K562 (cell line): ENCODE data around the gene CARS2. TPM values are rescaled to one million over a fixed set of nuclear protein-coding genes. Genes with fewer than 3 reads are reported as not detected.
A peak's percentile ranks its signal among the peaks of the same experiment; 100 is the strongest.

Source experiments
- ATAC-seq: fragments of 200-7000 bp; cut with Tn5 transposase; 3 replicates; pipeline ENCODE4 v1.9.1; 2020; ENCODE audit warnings: moderate library complexity
- BruUV-seq: library from RNA; stranded (reverse); fragments of 400-500 nt; replicated peaks from 2 replicates; lab custom pipeline; 2021; lab: Mats Ljungman, UMichigan
- CTCF ChIA-PET: fragments of 300-600 bp; formaldehyde crosslinking; extraction: SDS; loops from one replicate; lab custom pipeline; 2021; ENCODE audit warnings: low intra/inter-chr PET ratio; lab: Yijun Ruan, JAX
- POLR2A ChIA-PET: fragments of 300-600, 350-650 bp; sonication (Branson Sonifier 250); formaldehyde crosslinking; extraction: SDS; loops from one replicate; lab custom pipeline; 2021; ENCODE audit warnings: antibody characterized with exemption, inconsistent platforms; lab: Yijun Ruan, JAX
- DNase-seq, 4 experiments: peaks; one replicate each; pipeline versions ENCODE4 v3.0.0 to v3.0.0-alpha.2; 2011 to 2018; ENCODE audit warnings: low spot score in 3 of 4, mixed read lengths in 3 of 4; ENCODE audit errors: extremely low read depth in 1 of 4
- FAIRE-seq: peaks from 2 replicates; lab custom pipeline; 2011; peaks lifted over from hg19 to GRCh38; lab: Jason Lieb, UNC
- H2AFZ ChIP-seq: 2 replicates; pipeline ENCODE4 v1.6.0; 2011; ENCODE audit warnings: low read depth, low read length, control low read depth, inconsistent platforms
- H3K27ac ChIP-seq: fragments of 200-600 bp; 3 replicates; pipeline ENCODE4 v1.8.0; 2011; ENCODE audit warnings: low read depth, mild to moderate bottlenecking, control low read depth, inconsistent platforms, low read length, moderate library complexity, mixed read lengths; ENCODE audit errors: extremely low read depth
- H3K27me3 ChIP-seq, 2 experiments: fragments of 300-600 bp in 1 of 2; 2 replicates in 1 of 2; 3 replicates in 1 of 2; pipeline versions ENCODE4 v1.6.0 to v1.8.0; 2011; ENCODE audit warnings: inconsistent platforms in 2 of 2, low read length in 2 of 2, mild to moderate bottlenecking in 1 of 2, mixed read lengths in 1 of 2, moderate library complexity in 1 of 2; ENCODE audit not compliant: control insufficient read depth in 2 of 2, insufficient read depth in 2 of 2
- H3K36me3 ChIP-seq: fragments of 300-600 bp; 3 replicates; pipeline ENCODE4 v1.8.0; 2011; ENCODE audit warnings: mild to moderate bottlenecking, low read length, inconsistent platforms; ENCODE audit not compliant: control insufficient read depth, insufficient read depth
- H3K4me1 ChIP-seq, 2 experiments: fragments of 200-600 bp in 1 of 2; replicated peaks in 1 of 2; 2 replicates in 1 of 2; 3 replicates in 1 of 2; pipeline versions ENCODE4 v1.5.1 to v1.8.0; 2011; ENCODE audit warnings: inconsistent platforms in 2 of 2, low read length in 2 of 2, mild to moderate bottlenecking in 1 of 2, mixed read lengths in 1 of 2, moderate library complexity in 1 of 2; ENCODE audit not compliant: control insufficient read depth in 2 of 2, insufficient read depth in 2 of 2
- H3K4me2 ChIP-seq: 2 replicates; pipeline ENCODE4 v1.6.1; 2011; ENCODE audit warnings: low read length, control low read depth, inconsistent platforms, mixed read lengths; ENCODE audit not compliant: insufficient read depth
- H3K4me3 ChIP-seq: fragments of 200-600 bp; sonication (generic), shearing (Covaris generic); 2 replicates; pipeline ENCODE4 v1.5.1; 2016; ENCODE audit warnings: control low read depth, inconsistent platforms
- H3K79me2 ChIP-seq: fragments of 200-600 bp; 3 replicates; pipeline ENCODE4 v1.8.0; 2011; ENCODE audit warnings: low read length, inconsistent platforms; ENCODE audit not compliant: control insufficient read depth, insufficient read depth
- H3K9ac ChIP-seq, 2 experiments: 2 replicates each; pipeline versions ENCODE4 v1.6.0 to v1.6.1; 2011; ENCODE audit warnings: low read depth in 2 of 2, low read length in 2 of 2, control low read depth in 1 of 2, inconsistent platforms in 1 of 2, mild to moderate bottlenecking in 1 of 2, mixed read lengths in 1 of 2; ENCODE audit not compliant: insufficient read depth in 1 of 2
- H3K9me1 ChIP-seq: one replicate; pipeline ENCODE4 v1.6.0; 2011; ENCODE audit warnings: inconsistent platforms, mild to moderate bottlenecking, low read length, moderate library complexity; ENCODE audit not compliant: control insufficient read depth, insufficient read depth
- H3K9me3 ChIP-seq: replicated peaks from 2 replicates; pipeline ENCODE4 v1.5.1; 2011; ENCODE audit warnings: low read depth, low read length, inconsistent platforms; ENCODE audit not compliant: control insufficient read depth, insufficient read depth
- H4K20me1 ChIP-seq: replicated peaks from 2 replicates; pipeline ENCODE4 v1.6.1; 2011; ENCODE audit warnings: low read length, inconsistent platforms, mixed read lengths; ENCODE audit not compliant: control insufficient read depth, insufficient read depth
- ATF7 ChIP-seq: fragments of 450-650 bp; IDR thresholded peaks from 2 replicates; pipeline ENCODE4 v1.7.1; 2014; ENCODE audit warnings: mild to moderate bottlenecking, moderate library complexity
- CEBPG ChIP-seq, 3 experiments: fragments of 200-800 bp in 1 of 3; sonication (Bioruptor generic) in 1 of 3; sonication (generic) in 1 of 3; formaldehyde crosslinking in 1 of 3; IDR thresholded peaks in 2 of 3; conservative IDR thresholded peaks in 1 of 3; 2 replicates each; pipeline versions ENCODE4 v1.6.1 to v1.8.0; 2016 to 2022; ENCODE audit warnings: missing compliant biosample characterization in 2 of 3, missing genetic modification characterization in 2 of 3, mild to moderate bottlenecking in 1 of 3, missing genetic modification reagents in 1 of 3
- POLR2G ChIP-seq: fragments of 200-400 bp; formaldehyde crosslinking; IDR thresholded peaks from 2 replicates; pipeline ENCODE4 v1.6.1; 2017; ENCODE audit warnings: low read depth, mild to moderate bottlenecking, antibody characterized with exemption, low read length, moderate library complexity
- SIN3A ChIP-seq, 2 experiments: fragments of 150-350 bp in 1 of 2; IDR thresholded peaks; 2 replicates each; pipeline ENCODE4 v1.6.1; 2011 to 2016; ENCODE audit warnings: borderline replicate concordance in 2 of 2, low read depth in 2 of 2, low read length in 2 of 2, mild to moderate bottlenecking in 2 of 2, moderate library complexity in 2 of 2; ENCODE audit not compliant: control insufficient read depth in 1 of 2
- WGBS: fragments of 100-300 bp; shearing (Covaris generic); methylation state at CpG from one replicate; pipeline ENCODE4 v1.1.6; 2016; ENCODE audit warnings: low coverage, mixed read lengths; ENCODE audit not compliant: insufficient coverage; ENCODE audit errors: missing lambda C conversion rate; 5-methylcytosine and 5-hydroxymethylcytosine counted together
- in situ Hi-C: fragments of 300-500 bp; cut with MboI; formaldehyde crosslinking; loops from 4 replicates; pipeline ENCODE4 v1.15.0; 2018; ENCODE audit warnings: inconsistent platforms, mixed read lengths
- intact Hi-C: fragments of 100-400 bp; cut with micrococcal nuclease; formaldehyde crosslinking; loops from 2 replicates; pipeline ENCODE4 v1.14.2; 2022
- polyA plus RNA-seq, 8 experiments: library from polyadenylated mRNA; depleted of rRNA in 4 of 8; stranded (reverse) in 5 of 8; unstranded in 3 of 8; fragments of >200 nt; fragmentation: Nextera tagmentation in 2 of 8; fragmentation: Illumina TruSeq in 1 of 8; extraction: Ambion mirVana in 2 of 8; extraction: Trizol in 1 of 8; gene quantifications; 2 replicates each; pipeline versions ENCODE4 v1.2.1 to v1.2.3, GENCODE V29; 2011 to 2014; ENCODE audit warnings: inconsistent platforms in 1 of 8, missing spikeins in 1 of 8
- total RNA-seq, 7 experiments: library from RNA; depleted of rRNA in 6 of 7; stranded (reverse); fragments of >200 nt in 6 of 7; fragmentation: Illumina TruSeq in 2 of 7; extraction: Trizol in 2 of 7; gene quantifications; 2 replicates each; pipeline versions ENCODE4 v1.2.1 to v1.2.3, GENCODE V29; 2011 to 2021; ENCODE audit warnings: low replicate concordance in 1 of 7

The CARS2 gene
- total and polyA plus RNA-seq, 9 of the 15 experiments (the other 6 are each of a cell fraction or from before 2014, with no cell fraction given) = 1.7 to 37.4 (median 30.5) TPM

GRCh38 chr13:110636053-110636475 is 69.9 kb downstream of the CARS2 start:
- intact Hi-C loops (no loop called here), in situ Hi-C loops (no loop called here)
- no TSS peak for BruUV-seq
- FAIRE-seq (no peak), DNase-seq (no peak), ATAC-seq (no peak)
- H4K20me1 ChIP-seq = no peaks in the 10 kb centered on the region
- no peaks in the 10 kb centered on the region for H3K9me1 ChIP-seq
- CTCF ChIA-PET = no interaction called here
- no peak overlapping the region for H3K27ac ChIP-seq
- H3K36me3 ChIP-seq = peaks cover 77% of the 10 kb centered on the region; the same call in 2 of the 3 replicates
- H3K4me2 ChIP-seq = no peak overlapping the region
- H3K79me2 ChIP-seq = peaks cover 6% of the 10 kb centered on the region
- WGBS = 97% methylated on average over 12 of the region's 16 CpGs
- H3K27me3 ChIP-seq = no peaks in the 10 kb centered on the region
- POLR2A ChIA-PET = no interaction called here
- H3K9ac ChIP-seq = no peak overlapping the region
- H3K4me3 ChIP-seq = no peak overlapping the region
- TF ChIP-seq SIN3A (IDR thresholded peaks at IDR 0.05; ENCODE audit: borderline replicate concordance in 2 of 2, control insufficient read depth in 1 of 2, low read depth in 2 of 2, low read length in 2 of 2) (no peak), POLR2G (peak; percentile 10; the same call in 1 of the 2 replicates), ATF7 (no peak)
- peaks cover 0 to 8% of the 10 kb centered on the region in 2 experiments; a peak in 2 of 5 replicates for H3K4me1 ChIP-seq
- H2AFZ ChIP-seq = no peak overlapping the region
- no peaks in the 10 kb centered on the region for H3K9me3 ChIP-seq

GRCh38 chr13:110635405-110636002 is 70.4 kb downstream of the CARS2 start:
- Histone ChIP-seq H3K36me3 (peaks cover 77% of the 10 kb centered on the region; the same call in 2 of the 3 replicates), H3K4me3 (no peak overlapping the region), H2AFZ (no peak overlapping the region), H3K27me3 (no peaks in the 10 kb centered on the region), H3K9me3 (no peaks in the 10 kb centered on the region), H3K79me2 (peaks cover 12% of the 10 kb centered on the region), H3K4me1 (peaks cover 0 to 5% of the 10 kb centered on the region in 2 experiments; a peak in 2 of 5 replicates), H3K4me2 (no peak overlapping the region), H3K9me1 (no peaks in the 10 kb centered on the region), H3K9ac (0 out of 4 replicates have a peak overlapping the region, but pooled peaks of 1 of the 2 experiments have one; percentile 7), H3K27ac (no peak overlapping the region), H4K20me1 (no peaks in the 10 kb centered on the region)
- TF ChIP-seq POLR2G (0 out of 2 replicates have a peak, but pooled peaks have one; percentile 4), CEBPG (CRISPR knock-in tag; IDR thresholded peaks at IDR 0.05) (no peak), CEBPG (tag; conservative IDR thresholded peaks at IDR 0.05 in 1 of 2, IDR thresholded peaks at IDR 0.05 in 1 of 2) (no peak)
- no peak for DNase-seq
- no peak for FAIRE-seq
- in situ Hi-C loops = no loop called here
- ATAC-seq = no peak
- ChIA-PET CTCF (no interaction called here), POLR2A (no interaction called here)
- intact Hi-C loops = no loop called here
- BruUV-seq = no TSS peak
- 88% methylated on average over 12 of the region's 19 CpGs for WGBS
